Uterus (tissue), 4 donors: ENCODE data around the gene MICAL2. TPM values are rescaled to one million over a fixed set of nuclear protein-coding genes. Genes with fewer than 3 reads are reported as not detected.

Source experiments
- DNase-seq, 2 donors: peaks; one replicate each; pipeline ENCODE4 v3.0.0-alpha.2; 2019 to 2020
- H3K27ac ChIP-seq, 2 donors: fragments of 200-600 bp; sonication (generic); 1 replicate in 1 of 2; 2 replicates in 1 of 2; pipeline ENCODE4 v1.5.1; 2016 to 2018
- H3K27me3 ChIP-seq, 2 donors: fragments of 200-600 bp; sonication (generic); one replicate each; pipeline ENCODE4 v1.5.1; 2018 to 2019; ENCODE audit warnings: control low read depth in 1 of 2
- H3K36me3 ChIP-seq, 2 donors: fragments of 200-600 bp; sonication (generic); one replicate each; pipeline ENCODE4 v1.5.1; 2019; ENCODE audit warnings: control low read depth in 1 of 2
- H3K4me1 ChIP-seq, 2 donors: fragments of 200-600 bp; sonication (generic); one replicate each; pipeline ENCODE4 v1.5.1; 2018 to 2019; ENCODE audit warnings: control low read depth in 1 of 2
- H3K4me3 ChIP-seq, 2 donors: fragments of 200-600 bp; sonication (generic); 1 replicate in 1 of 2; 2 replicates in 1 of 2; pipeline ENCODE4 v1.5.1; 2018 to 2019; ENCODE audit warnings: mild to moderate bottlenecking in 1 of 2
- H3K9me3 ChIP-seq, 2 donors: fragments of 200-600 bp; sonication (generic); one replicate each; pipeline ENCODE4 v1.5.1; 2019; ENCODE audit warnings: control low read depth in 1 of 2
- CTCF ChIP-seq, 4 experiments: fragments of 200-600 bp in 2 of 4; fragments of 450-650 bp in 2 of 4; sonication (generic) in 2 of 4; IDR thresholded peaks; one replicate each; pipeline ENCODE4 v1.5.1; 2016 to 2019; ENCODE audit warnings: antibody characterized with exemption in 4 of 4, mild to moderate bottlenecking in 2 of 4, moderate library complexity in 1 of 4
- POLR2A ChIP-seq, 2 donors: fragments of 450-650 bp; IDR thresholded peaks; one replicate each; pipeline ENCODE4 v1.6.1; 2016; ENCODE audit warnings: antibody characterized with exemption in 2 of 2, mild to moderate bottlenecking in 1 of 2, moderate library complexity in 1 of 2
- intact Hi-C: fragments of 100-400 bp; cut with DNase I; formaldehyde crosslinking; loops from one replicate; pipeline ENCODE4 v1.15.1; 2023; ENCODE audit warnings: low total_unique reads
- total RNA-seq, 4 donors: library from RNA; depleted of rRNA in 3 of 4; stranded (reverse); fragments of >200 nt in 3 of 4; gene quantifications; one replicate each; pipeline versions ENCODE4 v1.1.0 to v1.2.4, GENCODE V29; 2014 to 2023
- donor health status: DM: yes; HTN: yes; CAD: no.

Gene MICAL2
- total RNA-seq, 4 donors from 2014 or later = 29.6 to 139 (median 53.1) TPM

- DNase-seq = no peak
- no peaks in the 10 kb centered on the region for H3K27me3 ChIP-seq
- intact Hi-C loops = loop anchor here (2.0 to 10.0 kb wide), 2 partner anchors 238 to 480 kb away; no protein-coding TSS in a partner anchor
- peaks cover 0 to 6% of the 10 kb centered on the region in 2 donors for H3K4me1 ChIP-seq
- no peak overlapping the region for H3K27ac ChIP-seq
- H3K36me3 ChIP-seq = no peaks in the 10 kb centered on the region
- H3K4me3 ChIP-seq = no peak overlapping the region
- TF ChIP-seq CTCF (IDR thresholded peaks at IDR 0.05) = no peak
- no peak for TF ChIP-seq POLR2A (IDR thresholded peaks at IDR 0.05)
- no peaks in the 10 kb centered on the region for H3K9me3 ChIP-seq
Observed at GRCh38 chr11:12285106-12285505, 174.7 kb downstream of the MICAL2 start.

- no peak overlapping the region for H3K4me3 ChIP-seq
- DNase-seq = no peak
- H3K36me3 ChIP-seq = no peaks in the 10 kb centered on the region
- H3K9me3 ChIP-seq = no peaks in the 10 kb centered on the region
- peaks cover 0 to 6% of the 10 kb centered on the region in 2 donors for H3K4me1 ChIP-seq
- no peak for TF ChIP-seq POLR2A (IDR thresholded peaks at IDR 0.05)
- no peak for TF ChIP-seq CTCF (IDR thresholded peaks at IDR 0.05)
- H3K27ac ChIP-seq = peak overlapping the region in 1 of 2 donors; percentile 85
- no peaks in the 10 kb centered on the region for H3K27me3 ChIP-seq
- intact Hi-C loops = loop anchor here (2.0 to 10.0 kb wide), 2 partner anchors 239 to 481 kb away; no protein-coding TSS in a partner anchor
Observed at GRCh38 chr11:12285811-12286222, 175.4 kb downstream of the MICAL2 start.

- Histone ChIP-seq H3K4me3 (no peak overlapping the region), H3K36me3 (no peaks in the 10 kb centered on the region), H3K27ac (peak overlapping the region; percentile 80 to 85), H3K27me3 (no peaks in the 10 kb centered on the region), H3K9me3 (no peaks in the 10 kb centered on the region), H3K4me1 (peaks cover 0 to 6% of the 10 kb centered on the region in 2 donors)
- no peak for DNase-seq
- intact Hi-C loops = loop anchor here (10.0 kb wide), 1 partner anchor 482 kb away; no protein-coding TSS in a partner anchor
- TF ChIP-seq POLR2A (IDR thresholded peaks at IDR 0.05) (no peak), CTCF (IDR thresholded peaks at IDR 0.05) (no peak)
Observed at GRCh38 chr11:12286606-12287005, 176.2 kb downstream of the MICAL2 start.

GRCh38 chr11:12287009-12287373 lies 176.6 kb downstream of the MICAL2 start:
- peak; percentile 67 to 77 for DNase-seq
- Histone ChIP-seq H3K4me3 (no peak overlapping the region), H3K27me3 (no peaks in the 10 kb centered on the region), H3K4me1 (peaks cover 0 to 6% of the 10 kb centered on the region in 2 donors), H3K9me3 (no peaks in the 10 kb centered on the region), H3K27ac (peak overlapping the region; percentile 80 to 85), H3K36me3 (no peaks in the 10 kb centered on the region)
- intact Hi-C loops = loop anchor here (10.0 kb wide), 1 partner anchor 482 kb away; no protein-coding TSS in a partner anchor
- no peak for TF ChIP-seq POLR2A (IDR thresholded peaks at IDR 0.05)
- no peak for TF ChIP-seq CTCF (IDR thresholded peaks at IDR 0.05)

- H3K9me3 ChIP-seq = no peaks in the 10 kb centered on the region
- DNase-seq = peak; percentile 73 to 86
- no peaks in the 10 kb centered on the region for H3K36me3 ChIP-seq
- H3K4me3 ChIP-seq = no peak overlapping the region
- peaks cover 0 to 6% of the 10 kb centered on the region in 2 donors for H3K4me1 ChIP-seq
- intact Hi-C loops = loop anchor here (10.0 kb wide), 1 partner anchor 483 kb away; no protein-coding TSS in a partner anchor
- peak overlapping the region; percentile 80 to 85 for H3K27ac ChIP-seq
- H3K27me3 ChIP-seq = no peaks in the 10 kb centered on the region
- TF ChIP-seq CTCF (IDR thresholded peaks at IDR 0.05) = peak; percentile 25 to 50 (median 38)
- no peak for TF ChIP-seq POLR2A (IDR thresholded peaks at IDR 0.05)
Observed at GRCh38 chr11:12287374-12288211, 177.2 kb downstream of the MICAL2 start.
